GM23338 (cell line): ENCODE data around the gene CEP19. TPM values are rescaled to one million over a fixed set of nuclear protein-coding genes. Genes with fewer than 3 reads are reported as not detected.

Experiments used
- ATAC-seq: fragments of 200-7000 bp; cut with Tn5 transposase; 3 replicates; pipeline ENCODE4 v1.9.1; 2020
- DNase-seq: peaks from one replicate; pipeline ENCODE4 v3.0.0-alpha.2; 2015; ENCODE audit warnings: low spot score
- H2AFZ ChIP-seq: fragments of 200-600 bp; sonication (generic); 2 replicates; pipeline ENCODE4 v1.8.0; 2016; ENCODE audit warnings: antibody characterized with exemption, mild to moderate bottlenecking, moderate library complexity
- H3F3A ChIP-seq: fragments of 200-600 bp; sonication (generic); replicated peaks from 2 replicates; pipeline ENCODE4 v1.8.0; 2017; ENCODE audit warnings: antibody characterized with exemption, mixed run types, low read depth
- H3K27ac ChIP-seq: fragments of 200-600 bp; sonication (generic); 2 replicates; pipeline ENCODE4 v1.6.1; 2016; ENCODE audit warnings: low read depth
- H3K27me3 ChIP-seq: fragments of 200-600 bp; sonication (generic); 2 replicates; pipeline ENCODE4 v1.8.0; 2016; ENCODE audit warnings: mild to moderate bottlenecking, mixed run types, moderate library complexity; ENCODE audit not compliant: insufficient read depth
- H3K36me3 ChIP-seq: fragments of 200-600 bp; sonication (generic); 2 replicates; pipeline ENCODE4 v1.8.0; 2016; ENCODE audit warnings: mild to moderate bottlenecking; ENCODE audit not compliant: insufficient read depth
- H3K4me1 ChIP-seq: fragments of 200-600 bp; sonication (generic); 2 replicates; pipeline ENCODE4 v1.8.0; 2016; ENCODE audit warnings: mild to moderate bottlenecking, moderate library complexity; ENCODE audit not compliant: insufficient read depth
- H3K4me2 ChIP-seq: fragments of 200-600 bp; sonication (generic); 2 replicates; pipeline ENCODE4 v1.7.1; 2017; ENCODE audit warnings: mixed run types
- H3K4me3 ChIP-seq: fragments of 200-600 bp; sonication (generic); 2 replicates; pipeline ENCODE4 v1.6.1; 2016; ENCODE audit warnings: mixed run types
- H3K79me2 ChIP-seq: fragments of 200-600 bp; sonication (generic); replicated peaks from 2 replicates; pipeline ENCODE4 v1.8.0; 2017; ENCODE audit warnings: mild to moderate bottlenecking; ENCODE audit not compliant: insufficient read depth
- H3K9me2 ChIP-seq: fragments of 200-600 bp; sonication (generic); 2 replicates; pipeline ENCODE4 v1.8.0; 2017; ENCODE audit not compliant: insufficient read depth
- H4K20me1 ChIP-seq: fragments of 200-600 bp; sonication (generic); replicated peaks from 2 replicates; pipeline ENCODE4 v1.8.0; 2017; ENCODE audit warnings: mild to moderate bottlenecking; ENCODE audit not compliant: insufficient read depth
- H3K27ac Mint-ChIP-seq: 2 replicates; pipeline ENCODE4 v1.8.0; 2020; ENCODE audit warnings: inconsistent platforms, mild to moderate bottlenecking, moderate library complexity, mixed read lengths
- H3K27me3 Mint-ChIP-seq: 3 replicates; pipeline ENCODE4 v1.8.0; 2022; ENCODE audit warnings: low read depth, mild to moderate bottlenecking, moderate library complexity, mixed read lengths, inconsistent platforms; ENCODE audit not compliant: insufficient read depth, poor library complexity
- H3K36me3 Mint-ChIP-seq: 3 replicates; pipeline ENCODE4 v1.8.0; 2021; ENCODE audit warnings: low read depth, mild to moderate bottlenecking, inconsistent platforms, moderate library complexity, mixed read lengths
- H3K4me1 Mint-ChIP-seq: 3 replicates; pipeline ENCODE4 v1.8.0; 2020; ENCODE audit warnings: mild to moderate bottlenecking, inconsistent platforms, mixed read lengths
- H3K4me3 Mint-ChIP-seq: 3 replicates; pipeline ENCODE4 v1.8.0; 2021; ENCODE audit warnings: moderate library complexity, mild to moderate bottlenecking, inconsistent platforms, mixed read lengths
- H3K9me3 Mint-ChIP-seq: 3 replicates; pipeline ENCODE4 v1.8.0; 2020; ENCODE audit warnings: moderate library complexity, mild to moderate bottlenecking, inconsistent platforms, mixed read lengths
- CTCF ChIP-seq, 2 experiments: fragments of 200-600 bp in 1 of 2; sonication (generic) in 1 of 2; conservative IDR thresholded peaks; 2 replicates each; pipeline versions ENCODE4 v1.5.1 to v1.6.1; 2016 to 2017; ENCODE audit warnings: antibody characterized with exemption in 2 of 2, low read depth in 2 of 2, mild to moderate bottlenecking in 2 of 2, moderate library complexity in 1 of 2
- JUNB ChIP-seq: IDR thresholded peaks from one replicate; pipeline ENCODE4 v1.6.1; 2016; ENCODE audit warnings: antibody characterized with exemption; ENCODE audit not compliant: unreplicated experiment
- NANOG ChIP-seq: IDR thresholded peaks from 2 replicates; pipeline ENCODE4 v1.6.1; 2016; ENCODE audit warnings: antibody characterized with exemption, borderline replicate concordance
- POLR2AphosphoS5 ChIP-seq: IDR thresholded peaks from 2 replicates; pipeline ENCODE4 v1.6.1; 2016; ENCODE audit warnings: antibody characterized with exemption, low read depth
- ZNF114 ChIP-seq: fragments of 250-450 bp; sonication (Bioruptor Pico); IDR thresholded peaks from 2 replicates; pipeline ENCODE4 v1.5.0; 2020; ENCODE audit warnings: mild to moderate bottlenecking, moderate library complexity
- ZNF331 ChIP-seq: fragments of 250-450 bp; sonication (Bioruptor Pico); IDR thresholded peaks from 2 replicates; pipeline ENCODE4 v1.5.0; 2020; ENCODE audit warnings: low read depth, mild to moderate bottlenecking, moderate library complexity
- ZNF462 ChIP-seq: fragments of 250-450 bp; sonication (Bioruptor Pico); IDR thresholded peaks from 2 replicates; pipeline ENCODE4 v1.5.0; 2020; ENCODE audit warnings: mild to moderate bottlenecking, moderate library complexity
- polyA plus RNA-seq: library from polyadenylated mRNA; unstranded; fragments of >200 nt; fragmentation: Nextera tagmentation; extraction: Ambion mirVana; gene quantifications from 2 replicates; pipeline ENCODE4 v1.2.1, GENCODE V29; 2016
- total RNA-seq: library from RNA; depleted of rRNA; stranded (reverse); fragments of >200 nt; shearing (Covaris generic); gene quantifications from 2 replicates; pipeline ENCODE4 v1.2.3, GENCODE V29; 2014

The CEP19 gene
- total and polyA plus RNA-seq, 2 experiments from 2014 or later = 1.6 to 2.5 TPM

DNA sequence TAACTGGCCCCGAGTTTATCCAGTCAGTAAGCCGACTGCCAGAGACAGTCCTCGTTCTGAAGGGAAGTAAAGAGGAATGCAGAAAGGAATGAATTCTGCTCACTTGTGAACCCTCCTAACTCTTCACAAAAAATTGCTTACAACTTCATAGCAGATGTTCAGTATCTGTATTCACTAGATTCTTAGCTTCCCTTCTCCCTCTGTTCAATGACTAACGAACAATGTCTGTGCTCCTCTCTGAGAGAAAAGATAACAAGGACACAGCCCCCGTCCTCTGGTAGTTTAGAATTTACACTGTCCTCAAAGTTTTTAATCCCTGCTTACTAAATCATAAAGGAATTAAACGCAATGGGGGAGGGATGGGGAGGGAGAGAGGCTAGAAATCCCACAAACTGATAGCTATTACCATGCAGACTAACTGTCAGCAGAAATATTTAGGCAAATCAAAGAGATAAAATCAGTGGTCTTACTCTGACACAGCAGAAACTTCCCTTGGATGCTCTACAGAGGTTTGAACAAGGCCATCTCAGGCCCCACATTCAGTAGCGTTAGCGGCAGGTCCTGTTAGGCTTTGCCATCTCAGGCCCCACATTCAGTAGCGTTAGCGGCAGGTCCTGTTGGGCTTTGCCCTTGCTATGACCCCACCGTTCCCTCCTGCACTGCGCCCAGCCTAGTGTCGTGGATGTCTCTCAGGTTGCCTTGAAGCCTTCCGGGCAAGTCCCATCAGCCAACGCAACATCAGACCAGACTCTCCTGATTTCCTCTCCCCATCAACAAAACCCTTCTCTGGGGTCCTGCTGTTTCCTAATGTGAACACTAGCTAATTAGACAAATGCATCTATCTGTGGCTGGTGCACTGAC lies 49.1 kb downstream of the CEP19 start (continued):
- TF ChIP-seq ZNF462 (no peak), ZNF114 (CRISPR knock-in tag) (no peak), JUNB (no peak), POLR2AphosphoS5 (no peak)

DNA sequence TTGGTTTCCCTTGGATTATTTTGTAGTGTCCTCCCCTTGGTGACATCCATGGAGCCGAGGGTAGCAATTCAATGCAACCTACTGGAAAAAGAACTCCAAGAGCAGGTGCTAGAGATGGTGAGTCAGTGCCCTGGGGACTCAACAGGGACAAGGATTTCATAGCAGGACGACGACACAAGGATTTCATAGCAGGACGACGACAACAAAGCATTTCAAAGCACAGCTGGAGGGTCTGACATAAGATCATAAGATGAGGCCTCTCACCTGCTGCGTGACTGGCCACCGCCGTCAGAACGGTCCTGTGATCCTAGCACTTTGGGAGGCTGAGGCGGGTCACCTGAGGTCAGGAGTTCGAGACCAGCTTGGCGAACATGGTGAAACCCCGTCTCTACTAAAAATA lies 50.0 kb downstream of the CEP19 start:
- Mint-ChIP-seq H3K4me1 (peaks cover 23% of the 10 kb centered on the region), H3K36me3 (peaks cover 9% of the 10 kb centered on the region; the same call in 2 of the 3 replicates), H3K4me3 (no peak overlapping the region; the same call in 2 of the 3 replicates), H3K27ac (no peak overlapping the region), H3K27me3 (peaks cover 13% of the 10 kb centered on the region), H3K9me3 (no peaks in the 10 kb centered on the region)
- no peak for DNase-seq
- H3K9me2 ChIP-seq = no peaks in the 10 kb centered on the region
- H3K4me1 ChIP-seq = peaks cover 9% of the 10 kb centered on the region
- H3F3A ChIP-seq = peaks cover 7% of the 10 kb centered on the region
- no peak overlapping the region for H3K4me3 ChIP-seq
- H3K27me3 ChIP-seq = no peaks in the 10 kb centered on the region
- H3K36me3 ChIP-seq = no peaks in the 10 kb centered on the region
- no peaks in the 10 kb centered on the region for H3K79me2 ChIP-seq
- no peaks in the 10 kb centered on the region for H4K20me1 ChIP-seq
- no peak overlapping the region for H3K4me2 ChIP-seq
- no peak overlapping the region for H2AFZ ChIP-seq
- no peak for ATAC-seq
- H3K27ac ChIP-seq = no peak overlapping the region
- no peak for TF ChIP-seq ZNF462
- no peak for TF ChIP-seq ZNF331 (CRISPR knock-in tag)
- no peak for TF ChIP-seq CTCF (conservative IDR thresholded peaks at IDR 0.05; ENCODE audit: low read depth in 2 of 2)
- no peak for TF ChIP-seq POLR2AphosphoS5
- TF ChIP-seq NANOG = no peak
